ENCODE measurements around the gene CSHL1. TPM values are rescaled to one million over a fixed set of nuclear protein-coding genes. Genes with fewer than 3 reads are reported as not detected.
A peak's percentile ranks its signal among the peaks of the same experiment; 100 is the strongest.
"Not testable (repeated sequence)": the region's sequence is repeated elsewhere in the genome, so short reads cannot be mapped to it uniquely, and the experiment has no call there.

Gene CSHL1
- total and polyA plus RNA-seq, 2 donors from 2014 or later, result not detected

GRCh38 chr17:63926164-63926563 lies 15.1 kb upstream of the CSHL1 start:
- intact Hi-C loops (cut with DNase I), result no loop called here
- no peak for TF ChIP-seq CTCF (IDR thresholded peaks at IDR 0.05; ENCODE audit: borderline replicate concordance, extremely low read depth, insufficient read depth)

GRCh38 chr17:63925615-63926014 lies 14.6 kb upstream of the CSHL1 start:
- H3K27me3 ChIP-seq (ENCODE audit: control insufficient read depth, insufficient read depth, low read length), result no peaks in the 10 kb centered on the region
- no peaks in the 10 kb centered on the region for H3K36me3 ChIP-seq (ENCODE audit: control insufficient read depth in 2 of 3, insufficient read depth in 3 of 3, low read length in 3 of 3)
- no peak overlapping the region for H3K27ac ChIP-seq (ENCODE audit: low read depth in 2 of 2, low read length in 2 of 2)
- H3K4me1 ChIP-seq (ENCODE audit: control insufficient read depth in 2 of 3, insufficient read depth in 2 of 3, low read depth in 1 of 3, low read length in 3 of 3), result no peaks in the 10 kb centered on the region
- peak in 1 of 5 donors; percentile 44 for DNase-seq
- no peak for TF ChIP-seq CTCF (IDR thresholded peaks at IDR 0.05; ENCODE audit: borderline replicate concordance, extremely low read depth, insufficient read depth)
- FAIRE-seq, result no peak
- H3K9ac ChIP-seq (ENCODE audit: low read length in 3 of 3), result no peak overlapping the region
- no peaks in the 10 kb centered on the region for H3K9me3 ChIP-seq (ENCODE audit: control insufficient read depth in 2 of 3, insufficient read depth in 1 of 3, low read length in 3 of 3)
- intact Hi-C loops (cut with DNase I), result no loop called here
- no peak overlapping the region for H3K4me3 ChIP-seq (ENCODE audit: low read length in 3 of 3)

More at GRCh38 chr17:63926164-63926563, 15.1 kb upstream of the CSHL1 start:
- no peak overlapping the region for H3K9ac ChIP-seq (ENCODE audit: low read length in 3 of 3)
- no peak for FAIRE-seq
- no peak overlapping the region for H3K4me3 ChIP-seq (ENCODE audit: low read length in 3 of 3)
- no peaks in the 10 kb centered on the region for H3K9me3 ChIP-seq (ENCODE audit: control insufficient read depth in 2 of 3, insufficient read depth in 1 of 3, low read length in 3 of 3)
- H3K36me3 ChIP-seq (ENCODE audit: control insufficient read depth in 2 of 3, insufficient read depth in 3 of 3, low read length in 3 of 3), result no peaks in the 10 kb centered on the region
- H3K27ac ChIP-seq (ENCODE audit: low read depth in 2 of 2, low read length in 2 of 2), result no peak overlapping the region
- no peaks in the 10 kb centered on the region for H3K27me3 ChIP-seq (ENCODE audit: control insufficient read depth, insufficient read depth, low read length)
- no peak for DNase-seq
- no peaks in the 10 kb centered on the region for H3K4me1 ChIP-seq (ENCODE audit: control insufficient read depth in 2 of 3, insufficient read depth in 2 of 3, low read depth in 1 of 3, low read length in 3 of 3)

GRCh38 chr17:63922402-63922801 lies 11.3 kb upstream of the CSHL1 start:
- H3K4me3 ChIP-seq (ENCODE audit: low read length in 3 of 3); H3K4me1 ChIP-seq (ENCODE audit: control insufficient read depth in 2 of 3, insufficient read depth in 2 of 3, low read depth in 1 of 3, low read length in 3 of 3); H3K27me3 ChIP-seq (ENCODE audit: control insufficient read depth, insufficient read depth, low read length); intact Hi-C loops (cut with DNase I); H3K9me3 ChIP-seq (ENCODE audit: control insufficient read depth in 2 of 3, insufficient read depth in 1 of 3, low read length in 3 of 3); H3K9ac ChIP-seq (ENCODE audit: low read length in 3 of 3); H3K36me3 ChIP-seq (ENCODE audit: control insufficient read depth in 2 of 3, insufficient read depth in 3 of 3, low read length in 3 of 3); H3K27ac ChIP-seq (ENCODE audit: low read depth in 2 of 2, low read length in 2 of 2); DNase-seq; FAIRE-seq: not testable (repeated sequence)

GRCh38 chr17:63920779-63921178 lies 9.7 kb upstream of the CSHL1 start:
- H3K36me3 ChIP-seq (ENCODE audit: control insufficient read depth in 2 of 3, insufficient read depth in 3 of 3, low read length in 3 of 3); FAIRE-seq; H3K27me3 ChIP-seq (ENCODE audit: control insufficient read depth, insufficient read depth, low read length); H3K4me3 ChIP-seq (ENCODE audit: low read length in 3 of 3); H3K27ac ChIP-seq (ENCODE audit: low read depth in 2 of 2, low read length in 2 of 2); DNase-seq; H3K9me3 ChIP-seq (ENCODE audit: control insufficient read depth in 2 of 3, insufficient read depth in 1 of 3, low read length in 3 of 3); H3K4me1 ChIP-seq (ENCODE audit: control insufficient read depth in 2 of 3, insufficient read depth in 2 of 3, low read depth in 1 of 3, low read length in 3 of 3); H3K9ac ChIP-seq (ENCODE audit: low read length in 3 of 3); intact Hi-C loops (cut with DNase I): not testable (repeated sequence)

- H3K4me1 ChIP-seq (ENCODE audit: control insufficient read depth in 2 of 3, insufficient read depth in 2 of 3, low read depth in 1 of 3, low read length in 3 of 3); DNase-seq; H3K27ac ChIP-seq (ENCODE audit: low read depth in 2 of 2, low read length in 2 of 2); FAIRE-seq; intact Hi-C loops (cut with DNase I); H3K36me3 ChIP-seq (ENCODE audit: control insufficient read depth in 2 of 3, insufficient read depth in 3 of 3, low read length in 3 of 3); H3K4me3 ChIP-seq (ENCODE audit: low read length in 3 of 3); H3K27me3 ChIP-seq (ENCODE audit: control insufficient read depth, insufficient read depth, low read length); H3K9ac ChIP-seq (ENCODE audit: low read length in 3 of 3); H3K9me3 ChIP-seq (ENCODE audit: control insufficient read depth in 2 of 3, insufficient read depth in 1 of 3, low read length in 3 of 3): not testable (repeated sequence)
Observed at GRCh38 chr17:63920050-63920449, 9.0 kb upstream of the CSHL1 start.

Measured in kidney (tissue), 14 donors.